HEK293 (cell line): ENCODE measurements around the gene HOXA3.

Experiments used
- BCL6B ChIP-seq: fragments of 450-650 bp; formaldehyde crosslinking; IDR thresholded peaks from 2 replicates; pipeline ENCODE4 v1.5.1; 2017; ENCODE audit warnings: missing biosample characterization, missing genetic modification characterization
- ELK4 ChIP-seq: IDR thresholded peaks from 2 replicates; pipeline ENCODE4 v1.6.1; 2011; ENCODE audit warnings: mild to moderate bottlenecking, low read depth, low read length, borderline replicate concordance
- GLI2 ChIP-seq: fragments of 450-650 bp; formaldehyde crosslinking; IDR thresholded peaks from 2 replicates; pipeline ENCODE4; 2017; ENCODE audit warnings: missing biosample characterization, missing genetic modification characterization, low read depth, borderline replicate concordance
- KLF1 ChIP-seq: fragments of 450-650 bp; formaldehyde crosslinking; IDR thresholded peaks from 2 replicates; pipeline ENCODE4 v1.5.1; 2016; ENCODE audit warnings: missing biosample characterization, missing genetic modification characterization
- KLF10 ChIP-seq: fragments of 450-650 bp; IDR thresholded peaks from 2 replicates; pipeline ENCODE4 v1.5.1; 2018; ENCODE audit warnings: missing biosample characterization, mild to moderate bottlenecking, missing genetic modification characterization
- KLF17 ChIP-seq: fragments of 450-650 bp; formaldehyde crosslinking; IDR thresholded peaks from 2 replicates; pipeline ENCODE4 v1.5.1; 2016; ENCODE audit warnings: missing biosample characterization, missing genetic modification characterization
- PBX3 ChIP-seq: sonication (generic); formaldehyde crosslinking; IDR thresholded peaks from 2 replicates; pipeline ENCODE4 v1.8.1; 2022; ENCODE audit warnings: mild to moderate bottlenecking, moderate library complexity, missing genetic modification reagents
- PRDM6 ChIP-seq: fragments of 450-650 bp; formaldehyde crosslinking; IDR thresholded peaks from 2 replicates; pipeline ENCODE4 v1.5.1; 2017; ENCODE audit warnings: missing biosample characterization, missing genetic modification characterization
- RBAK ChIP-seq: fragments of 450-650 bp; formaldehyde crosslinking; IDR thresholded peaks from 2 replicates; pipeline ENCODE4 v1.5.1; 2016; ENCODE audit warnings: missing biosample characterization, missing genetic modification characterization
- SCRT1 ChIP-seq: fragments of 450-650 bp; formaldehyde crosslinking; IDR thresholded peaks from 2 replicates; pipeline ENCODE4 v1.5.1; 2016; ENCODE audit warnings: missing biosample characterization, missing genetic modification characterization, borderline replicate concordance
- YY2 ChIP-seq: fragments of 450-650 bp; formaldehyde crosslinking; IDR thresholded peaks from 2 replicates; pipeline ENCODE4 v1.5.1; 2016; ENCODE audit warnings: missing biosample characterization, missing genetic modification characterization
- ZBTB10 ChIP-seq: fragments of 450-650 bp; formaldehyde crosslinking; IDR thresholded peaks from 2 replicates; pipeline ENCODE4 v1.5.1; 2016; ENCODE audit warnings: missing biosample characterization, missing genetic modification characterization
- ZBTB7A ChIP-seq: fragments of 450-650 bp; formaldehyde crosslinking; IDR thresholded peaks from 2 replicates; pipeline ENCODE4 v1.5.1; 2016; ENCODE audit warnings: low read depth, missing biosample characterization, missing genetic modification characterization
- ZIC2 ChIP-seq: fragments of 450-650 bp; formaldehyde crosslinking; IDR thresholded peaks from 2 replicates; pipeline ENCODE4 v1.5.1; 2016; ENCODE audit warnings: missing biosample characterization, missing genetic modification characterization
- ZNF138 ChIP-seq: fragments of 450-650 bp; formaldehyde crosslinking; IDR thresholded peaks from 2 replicates; pipeline ENCODE4 v1.5.1; 2016; ENCODE audit warnings: missing biosample characterization, missing genetic modification characterization, borderline replicate concordance
- ZNF184 ChIP-seq: fragments of 450-650 bp; IDR thresholded peaks from 2 replicates; pipeline ENCODE4 v1.5.1; 2018; ENCODE audit warnings: missing biosample characterization, mild to moderate bottlenecking, missing genetic modification characterization
- ZNF211 ChIP-seq: fragments of 450-650 bp; formaldehyde crosslinking; IDR thresholded peaks from 2 replicates; pipeline ENCODE4 v1.5.1; 2016; ENCODE audit warnings: low read depth, missing biosample characterization, missing genetic modification characterization
- ZNF354C ChIP-seq: fragments of 450-650 bp; formaldehyde crosslinking; IDR thresholded peaks from 2 replicates; pipeline ENCODE4 v1.5.1; 2016; ENCODE audit warnings: missing biosample characterization, missing genetic modification characterization, low read depth, borderline replicate concordance
- ZNF362 ChIP-seq: fragments of 450-650 bp; formaldehyde crosslinking; IDR thresholded peaks from 2 replicates; pipeline ENCODE4 v1.5.1; 2016; ENCODE audit warnings: missing biosample characterization, missing genetic modification characterization
- ZNF416 ChIP-seq: fragments of 450-650 bp; formaldehyde crosslinking; IDR thresholded peaks from 2 replicates; pipeline ENCODE4 v1.5.1; 2016; ENCODE audit warnings: missing biosample characterization, missing genetic modification characterization
- ZNF449 ChIP-seq: fragments of 450-650 bp; formaldehyde crosslinking; IDR thresholded peaks from 2 replicates; pipeline ENCODE4 v1.5.1; 2017; ENCODE audit warnings: missing biosample characterization, mild to moderate bottlenecking, missing genetic modification characterization, moderate library complexity
- ZNF558 ChIP-seq: fragments of 450-650 bp; formaldehyde crosslinking; IDR thresholded peaks from 2 replicates; pipeline ENCODE4 v1.5.1; 2016; ENCODE audit warnings: missing biosample characterization, missing genetic modification characterization
- ZNF610 ChIP-seq: fragments of 450-650 bp; formaldehyde crosslinking; IDR thresholded peaks from 2 replicates; pipeline ENCODE4 v1.5.1; 2016; ENCODE audit warnings: missing biosample characterization, missing genetic modification characterization, borderline replicate concordance
- ZNF626 ChIP-seq: fragments of 450-650 bp; sonication (Bioruptor Pico); formaldehyde crosslinking; IDR thresholded peaks from 2 replicates; pipeline ENCODE4 v1.5.1; 2018; ENCODE audit warnings: missing biosample characterization, missing genetic modification characterization, inconsistent platforms
- ZNF664 ChIP-seq: fragments of 450-650 bp; formaldehyde crosslinking; IDR thresholded peaks from 2 replicates; pipeline ENCODE4 v1.5.1; 2016; ENCODE audit warnings: missing biosample characterization, missing genetic modification characterization
- ZNF76 ChIP-seq: fragments of 450-650 bp; formaldehyde crosslinking; IDR thresholded peaks from 2 replicates; pipeline ENCODE4; 2016; ENCODE audit warnings: low read depth, missing biosample characterization, missing genetic modification characterization, borderline replicate concordance
- ZNF777 ChIP-seq: fragments of 450-650 bp; formaldehyde crosslinking; IDR thresholded peaks from 2 replicates; pipeline ENCODE4 v1.5.1; 2017; ENCODE audit warnings: missing biosample characterization, missing genetic modification characterization, borderline replicate concordance

Gene HOXA3

GRCh38 chr7:27199849-27200760 is 47.7 kb upstream of the HOXA3 start, which contains the start of gene HOXA13 (continued):
- TF ChIP-seq ZNF777 (tag by site-specific recombination), result no peak
- no peak for TF ChIP-seq ZNF354C (tag by site-specific recombination)
- TF ChIP-seq ELK4, result no peak
- no peak for TF ChIP-seq ZNF449 (tag by site-specific recombination)
- peak; percentile 55; the same call in 1 of the 2 replicates for TF ChIP-seq KLF17
- no peak for TF ChIP-seq ZNF416
- no peak for TF ChIP-seq PRDM6 (tag by site-specific recombination)
- no peak for TF ChIP-seq ZNF664 (tag by site-specific recombination)
- no peak for TF ChIP-seq PBX3 (CRISPR knock-in tag)
- no peak for TF ChIP-seq ZBTB7A
- TF ChIP-seq KLF10 (tag by site-specific recombination), result no peak
- TF ChIP-seq ZIC2 (tag by site-specific recombination), result no peak
- TF ChIP-seq ZNF184 (tag by site-specific recombination), result no peak
- TF ChIP-seq GLI2 (tag by site-specific recombination), result no peak
- TF ChIP-seq ZNF558, result no peak
- no peak for TF ChIP-seq ZNF362 (tag by site-specific recombination)
- TF ChIP-seq SCRT1 (tag by site-specific recombination), result no peak
- no peak for TF ChIP-seq YY2 (tag by site-specific recombination)
- no peak for TF ChIP-seq ZNF138 (tag by site-specific recombination)
- TF ChIP-seq RBAK, result no peak
- peak; percentile 70 for TF ChIP-seq ZNF76 (tag by site-specific recombination)
- TF ChIP-seq ZNF610 (tag by site-specific recombination), result no peak
- TF ChIP-seq ZBTB10, result no peak
- TF ChIP-seq ZNF211 (tag by site-specific recombination), result no peak
- TF ChIP-seq BCL6B (tag by site-specific recombination), result peak; percentile 63
- peak; percentile 88 for TF ChIP-seq KLF1 (tag by site-specific recombination)
- no peak for TF ChIP-seq ZNF626
